ENCODE data around the gene DOP1B.
"Not testable (repeated sequence)": the region's sequence is repeated elsewhere in the genome, so short reads cannot be mapped to it uniquely, and the experiment has no call there.

Gene DOP1B, protein sequence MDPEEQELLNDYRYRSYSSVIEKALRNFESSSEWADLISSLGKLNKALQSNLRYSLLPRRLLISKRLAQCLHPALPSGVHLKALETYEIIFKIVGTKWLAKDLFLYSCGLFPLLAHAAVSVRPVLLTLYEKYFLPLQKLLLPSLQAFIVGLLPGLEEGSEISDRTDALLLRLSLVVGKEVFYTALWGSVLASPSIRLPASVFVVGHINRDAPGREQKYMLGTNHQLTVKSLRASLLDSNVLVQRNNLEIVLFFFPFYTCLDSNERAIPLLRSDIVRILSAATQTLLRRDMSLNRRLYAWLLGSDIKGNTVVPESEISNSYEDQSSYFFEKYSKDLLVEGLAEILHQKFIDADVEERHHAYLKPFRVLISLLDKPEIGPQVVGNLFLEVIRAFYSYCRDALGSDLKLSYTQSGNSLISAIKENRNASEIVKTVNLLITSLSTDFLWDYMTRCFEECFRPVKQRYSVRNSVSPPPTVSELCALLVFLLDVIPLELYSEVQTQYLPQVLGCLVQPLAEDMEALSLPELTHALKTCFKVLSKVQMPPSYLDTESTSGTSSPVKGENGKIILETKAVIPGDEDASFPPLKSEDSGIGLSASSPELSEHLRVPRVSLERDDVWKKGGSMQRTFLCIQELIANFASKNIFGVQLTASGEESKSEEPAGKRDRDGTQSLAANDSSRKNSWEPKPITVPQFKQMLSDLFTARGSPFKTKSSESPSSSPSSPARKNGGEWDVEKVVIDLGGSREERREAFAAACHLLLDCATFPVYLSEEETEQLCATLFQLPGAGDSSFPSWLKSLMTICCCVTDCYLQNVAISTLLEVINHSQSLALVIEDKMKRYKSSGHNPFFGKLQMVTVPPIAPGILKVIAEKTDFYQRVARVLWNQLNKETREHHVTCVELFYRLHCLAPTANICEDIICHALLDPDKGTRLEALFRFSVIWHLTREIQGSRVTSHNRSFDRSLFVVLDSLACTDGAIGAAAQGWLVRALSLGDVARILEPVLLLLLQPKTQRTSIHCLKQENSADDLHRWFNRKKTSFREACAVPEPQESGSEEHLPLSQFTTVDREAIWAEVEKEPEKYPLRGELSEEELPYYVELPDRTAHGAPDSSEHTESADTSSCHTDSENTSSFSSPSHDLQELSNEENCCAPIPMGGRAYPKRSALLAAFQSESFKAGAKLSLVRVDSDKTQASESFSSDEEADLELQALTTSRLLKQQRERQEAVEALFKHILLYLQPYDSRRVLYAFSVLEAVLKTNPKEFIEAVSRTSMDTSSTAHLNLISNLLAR (N-terminal part only)

DNA sequence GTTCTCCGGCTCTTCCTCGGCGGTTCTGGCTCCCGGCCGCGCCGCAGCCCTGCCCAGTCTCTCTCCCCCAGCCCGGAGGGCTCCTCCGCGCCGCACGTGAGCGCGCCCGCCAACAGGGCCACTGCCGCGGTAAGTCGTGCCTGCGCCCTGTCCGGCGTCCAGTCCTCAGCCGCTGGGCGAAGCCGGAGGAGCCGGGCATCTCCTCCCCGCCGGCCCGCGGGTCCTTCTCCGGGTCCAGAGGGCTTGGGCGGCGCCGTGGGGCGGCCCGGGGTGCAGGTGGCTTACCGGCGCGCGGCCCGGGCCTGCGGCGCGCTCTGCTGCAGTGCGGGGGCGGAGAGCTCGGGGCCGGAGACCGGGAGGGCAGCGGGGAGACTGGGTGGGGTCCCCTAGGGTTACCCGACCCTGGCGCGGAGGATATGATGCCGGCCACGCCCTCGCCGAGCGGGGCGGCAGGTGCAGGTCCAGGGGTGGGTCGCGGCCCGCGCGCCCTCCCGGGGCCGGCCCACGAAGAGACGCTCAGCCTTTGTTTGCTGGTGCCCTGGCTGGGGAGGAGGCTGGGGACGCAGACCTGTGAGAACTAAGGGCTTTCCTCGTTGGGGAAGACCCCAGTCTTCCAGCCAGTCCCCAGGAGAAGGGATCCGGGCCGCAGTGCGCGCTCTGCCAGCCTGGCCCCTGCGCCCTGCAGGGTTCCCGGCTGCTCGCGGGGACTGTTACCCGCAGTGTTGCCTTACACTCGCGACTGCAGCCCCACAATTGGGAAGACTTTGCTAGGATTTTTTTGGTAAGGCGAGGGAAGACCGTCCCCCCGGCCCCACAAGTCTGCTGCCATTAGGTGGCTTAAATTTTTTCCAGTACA is at the start of gene DOP1B:
TSS of gene DOP1B (plus strand) at position 10 of the 856 bp plus-strand sequence. CDS start 7,910 bp downstream, outside the sequence.
- DNase-seq, result peak in 1 of 2 experiments; percentile 43

GRCh38 chr21:36109868-36110267 is 46.8 kb upstream of the DOP1B start:
- no peak for DNase-seq

DNA sequence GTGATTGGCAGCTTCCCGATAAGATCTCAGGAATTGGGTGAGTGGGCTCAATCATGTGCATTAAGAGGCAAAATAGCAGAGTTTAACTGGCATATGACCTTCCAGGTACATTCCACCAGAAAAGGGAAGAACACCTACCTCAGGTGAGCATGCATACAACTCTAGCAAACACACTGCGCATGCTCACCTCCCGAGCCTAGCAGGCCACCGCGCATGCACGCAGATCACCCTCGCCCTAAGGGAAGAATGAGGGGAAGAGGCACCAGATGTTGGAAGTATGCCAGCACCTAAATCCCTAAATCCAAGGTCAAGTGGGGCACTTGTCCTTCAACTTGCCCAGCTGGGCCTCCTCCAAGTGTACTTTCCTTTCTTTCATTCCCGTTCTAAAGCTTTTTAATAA is 45.4 kb upstream of the DOP1B start:
- no peak for DNase-seq

- no peak for DNase-seq
Observed at GRCh38 chr21:36113647-36114428, 42.8 kb upstream of the DOP1B start.

- no peak for DNase-seq
Observed at GRCh38 chr21:36115138-36115730, 41.4 kb upstream of the DOP1B start.

- no peak for DNase-seq
Observed at GRCh38 chr21:36117286-36117741, 39.3 kb upstream of the DOP1B start.

DNA sequence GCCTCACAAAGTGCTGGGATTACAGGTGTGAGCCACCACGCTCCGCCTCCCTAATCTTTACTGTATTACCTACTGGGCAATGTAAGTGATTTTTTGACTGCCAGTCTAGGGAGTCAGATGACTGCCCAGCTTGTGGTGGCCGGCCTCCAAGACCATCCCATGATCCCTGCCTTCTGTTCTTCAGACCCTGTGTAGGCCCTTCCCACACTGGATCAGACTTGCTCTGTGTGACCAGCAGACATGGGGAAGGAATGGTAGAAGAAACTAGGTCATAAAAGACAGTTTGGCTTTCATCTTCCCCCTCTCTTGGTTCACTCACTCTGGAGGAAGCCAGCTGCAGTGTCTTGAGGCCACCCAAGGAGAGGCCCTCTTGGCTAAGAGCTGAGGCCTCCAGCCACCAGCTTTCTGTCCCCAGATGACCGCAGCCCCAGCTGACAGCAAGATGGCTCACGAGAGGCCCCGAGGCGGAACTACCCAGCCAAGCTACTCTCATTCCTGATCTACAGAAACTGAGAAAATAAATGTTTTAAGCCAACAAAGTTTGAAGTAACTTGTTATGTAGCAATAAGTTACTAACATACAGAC is 36.2 kb upstream of the DOP1B start:
- no peak for DNase-seq

DNA sequence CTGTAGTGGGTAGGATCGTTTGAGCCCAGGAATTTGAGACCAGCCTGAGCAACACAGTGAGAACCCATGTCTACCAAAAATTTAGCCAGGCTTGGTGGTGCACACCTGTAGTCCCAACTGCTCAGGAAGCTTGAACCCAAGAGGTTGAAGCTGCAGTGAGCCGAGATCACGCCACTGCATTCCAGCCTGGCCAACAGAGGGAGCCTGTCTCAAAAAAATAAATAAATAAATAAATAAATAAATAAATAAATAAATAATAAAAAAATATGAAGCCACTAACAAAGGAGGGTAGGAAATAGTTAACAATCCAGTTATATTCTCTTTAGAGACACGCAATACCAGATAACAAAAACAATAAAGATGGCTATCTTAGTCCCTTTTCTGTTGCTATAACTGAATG is 33.6 kb upstream of the DOP1B start:
- DNase-seq, result no peak

DNA sequence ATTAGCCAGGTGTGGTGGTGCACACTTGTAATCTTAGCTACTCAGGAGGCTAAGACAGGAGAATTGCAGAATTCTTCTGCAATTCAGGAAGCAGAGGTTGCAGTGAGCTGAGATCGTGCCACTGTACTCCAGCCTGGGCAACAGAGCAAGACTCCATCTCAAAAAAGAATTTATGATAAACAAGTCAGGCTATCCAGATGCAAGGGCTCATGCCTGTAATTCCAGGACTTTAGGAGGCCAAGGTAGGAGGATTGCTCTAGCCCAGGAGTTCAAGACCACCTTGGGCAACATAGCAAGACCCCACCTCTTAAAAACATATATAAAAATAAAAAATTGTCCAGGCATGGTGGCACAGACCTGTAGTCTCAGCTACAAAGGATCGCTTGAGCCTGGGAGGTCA is 32.2 kb upstream of the DOP1B start:
- no peak for DNase-seq

GRCh38 chr21:36125512-36126207 is 31.0 kb upstream of the DOP1B start:
- DNase-seq, result peak; percentile 35 to 42

GRCh38 chr21:36126208-36126565 is 30.4 kb upstream of the DOP1B start:
- DNase-seq, result no peak

- DNase-seq, result no peak
Observed at GRCh38 chr21:36126621-36127110, 30.0 kb upstream of the DOP1B start.

GRCh38 chr21:36127250-36127904 is 29.2 kb upstream of the DOP1B start:
- DNase-seq, result no peak

DNA sequence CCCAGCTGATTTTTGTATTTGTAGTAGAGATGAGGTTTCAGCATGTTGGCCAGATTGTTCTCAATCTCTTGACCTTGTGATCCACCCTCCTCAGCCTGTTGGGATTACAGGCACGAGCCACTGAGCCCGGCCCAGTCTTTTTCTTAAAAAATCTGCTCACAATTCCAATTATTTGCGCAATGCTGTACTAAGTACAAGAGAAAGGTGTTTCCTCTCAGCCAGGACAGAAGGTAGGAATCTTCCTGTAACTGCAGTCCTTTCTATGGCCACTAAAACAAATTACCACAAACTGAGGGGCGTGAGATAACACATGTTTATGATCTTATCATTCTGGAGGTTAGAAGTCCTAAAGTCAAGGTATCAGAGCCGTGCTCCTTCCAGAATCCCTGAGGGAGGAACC is 28.6 kb upstream of the DOP1B start:
- DNase-seq, result no peak

GRCh38 chr21:36129219-36129618 is 27.4 kb upstream of the DOP1B start:
- no peak for DNase-seq

DNA sequence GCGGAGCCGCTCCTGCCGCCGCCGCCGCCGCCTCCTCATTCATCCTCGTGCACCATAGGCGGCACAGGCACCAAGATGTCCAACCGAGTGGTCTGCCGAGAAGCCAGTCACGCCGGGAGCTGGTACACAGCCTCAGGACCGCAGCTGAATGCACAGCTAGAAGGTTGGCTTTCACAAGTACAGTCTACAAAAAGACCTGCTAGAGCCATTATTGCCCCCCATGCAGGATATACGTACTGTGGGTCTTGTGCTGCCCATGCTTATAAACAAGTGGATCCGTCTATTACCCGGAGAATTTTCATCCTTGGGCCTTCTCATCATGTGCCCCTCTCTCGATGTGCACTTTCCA is 26.2 kb upstream of the DOP1B start:
- DNase-seq, result not testable (repeated sequence)

- DNase-seq, result not testable (repeated sequence)
Observed at GRCh38 chr21:36130839-36131238, 25.8 kb upstream of the DOP1B start.

DNA sequence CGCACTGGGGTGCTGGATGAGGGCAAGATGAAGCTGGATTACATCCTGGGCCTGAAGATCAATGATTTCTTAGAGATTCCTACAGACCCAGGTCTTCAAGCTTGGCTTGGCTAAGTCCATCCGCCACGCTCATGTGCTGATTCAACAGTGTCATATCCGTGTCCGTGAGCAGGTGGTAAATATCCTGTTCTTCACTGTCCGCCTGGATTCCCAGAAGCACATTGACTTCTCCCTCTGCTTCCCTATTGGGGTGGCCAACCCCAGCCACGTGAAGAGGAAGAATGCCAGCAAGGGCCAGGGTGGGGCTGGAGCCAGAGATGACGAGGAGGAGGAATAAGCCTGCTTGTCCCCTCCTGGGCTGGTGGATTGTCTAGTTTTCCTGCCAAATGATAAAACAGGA is 23.9 kb upstream of the DOP1B start:
- no peak for DNase-seq

GRCh38 chr21:36134803-36135390 is 21.7 kb upstream of the DOP1B start, which contains the start of gene CBR3:
TSS of gene CBR3 (plus strand) at chr21:36135079. CDS start at chr21:36135193, 114 bp downstream.
- no peak for DNase-seq

Measured in SHP77 (cell line).